ACHN (cell line): ENCODE results near the gene MFAP2.

Source experiments
- DNase-seq: peaks from one replicate; pipeline ENCODE4 v3.0.0-alpha.2; 2015
- in situ Hi-C: cut with HindIII; loops from 2 replicates; pipeline ENCODE4 v1.10.0; 2017; ENCODE audit warnings: low sequenced_read_pairs, low pct_ligation_motif_present, low pct_unique_long_range_greater_than_20kb

The MFAP2 gene

GRCh38 chr1:16980473-16981268, at the start of gene MFAP2:
MFAP2 (minus strand) TSS chr1:16980620; CDS start chr1:16978273, 2,347 bp downstream.
- no peak for DNase-seq
- in situ Hi-C loops = no loop called here

GRCh38 chr1:17030206-17030605, 49.8 kb upstream of the MFAP2 start:
- DNase-seq = no peak
- in situ Hi-C loops = no loop called here

- DNase-seq = no peak
- in situ Hi-C loops = no loop called here
These were observed 48.3 kb upstream of the MFAP2 start for GRCh38 chr1:17028662-17029188.

GRCh38 chr1:17027900-17028299, 47.5 kb upstream of the MFAP2 start:
- in situ Hi-C loops = no loop called here
- DNase-seq = no peak

GRCh38 chr1:17027403-17027802, 47.0 kb upstream of the MFAP2 start:
- in situ Hi-C loops = no loop called here
- DNase-seq = no peak

GRCh38 chr1:17024721-17025120, 44.3 kb upstream of the MFAP2 start:
- in situ Hi-C loops = no loop called here
- no peak for DNase-seq

GRCh38 chr1:17023573-17023972, 43.2 kb upstream of the MFAP2 start:
- no peak for DNase-seq
- in situ Hi-C loops = no loop called here

GRCh38 chr1:17023102-17023501, 42.7 kb upstream of the MFAP2 start:
- no peak for DNase-seq
- in situ Hi-C loops = no loop called here

GRCh38 chr1:17021896-17022295, 41.5 kb upstream of the MFAP2 start:
- DNase-seq = no peak
- in situ Hi-C loops = no loop called here

GRCh38 chr1:17020502-17020901, 40.1 kb upstream of the MFAP2 start:
- in situ Hi-C loops = no loop called here
- no peak for DNase-seq

- DNase-seq = no peak
These were observed 38.4 kb upstream of the MFAP2 start for GRCh38 chr1:17018849-17019248.

GRCh38 chr1:17017435-17017834, 37.0 kb upstream of the MFAP2 start:
- in situ Hi-C loops = no loop called here
- no peak for DNase-seq

More at GRCh38 chr1:17018849-17019248, 38.4 kb upstream of the MFAP2 start:
- in situ Hi-C loops = no loop called here

- no peak for DNase-seq
- in situ Hi-C loops = no loop called here
These were observed 35.9 kb upstream of the MFAP2 start for GRCh38 chr1:17016317-17016661.

- DNase-seq = no peak
- in situ Hi-C loops = no loop called here
These were observed 34.5 kb upstream of the MFAP2 start for GRCh38 chr1:17014671-17015567.

- DNase-seq = peak; percentile 20
- in situ Hi-C loops = no loop called here
These were observed 33.3 kb upstream of the MFAP2 start for GRCh38 chr1:17013491-17014320.

GRCh38 chr1:17012775-17013490, 32.5 kb upstream of the MFAP2 start:
- peak; percentile 78 for DNase-seq
- in situ Hi-C loops = no loop called here

GRCh38 chr1:17011439-17012307, 31.3 kb upstream of the MFAP2 start, which contains the start of gene ATP13A2:
ATP13A2 (minus strand) TSS chr1:17011928; CDS start chr1:17011738, 190 bp downstream.
- peak; percentile 74 for DNase-seq

More at GRCh38 chr1:17011439-17012307, 31.3 kb upstream of the MFAP2 start, which contains the start of gene ATP13A2:
- in situ Hi-C loops = no loop called here
